ENCODE measurements around the gene TMEM167B. TPM values are rescaled to one million over a fixed set of nuclear protein-coding genes. Genes with fewer than 3 reads are reported as not detected.

Gene TMEM167B
- polyA plus RNA-seq, 1 of the 3 experiments (the other 2 are of a cell fraction) = 12.7 TPM

GRCh38 chr1:109136766-109137165, 46.2 kb downstream of the TMEM167B start:
- WGBS (ENCODE audit: low lambda C conversion rate) = 82% methylated on average over 6 of the region's 6 CpGs
- H3K4me3 ChIP-seq (ENCODE audit: low read depth in 2 of 2, low read length in 1 of 2) = no peak overlapping the region
- H3K79me2 ChIP-seq (ENCODE audit: insufficient read depth) = no peaks in the 10 kb centered on the region
- no peaks in the 10 kb centered on the region for H3K9me3 ChIP-seq
- CTCF ChIA-PET = no interaction called here
- H3F3A ChIP-seq (replicated peaks; ENCODE audit: insufficient read depth) = no peaks in the 10 kb centered on the region
- no peak for DNase-seq
- no peak overlapping the region for H3K4me2 ChIP-seq
- TF ChIP-seq, protein P1, sequence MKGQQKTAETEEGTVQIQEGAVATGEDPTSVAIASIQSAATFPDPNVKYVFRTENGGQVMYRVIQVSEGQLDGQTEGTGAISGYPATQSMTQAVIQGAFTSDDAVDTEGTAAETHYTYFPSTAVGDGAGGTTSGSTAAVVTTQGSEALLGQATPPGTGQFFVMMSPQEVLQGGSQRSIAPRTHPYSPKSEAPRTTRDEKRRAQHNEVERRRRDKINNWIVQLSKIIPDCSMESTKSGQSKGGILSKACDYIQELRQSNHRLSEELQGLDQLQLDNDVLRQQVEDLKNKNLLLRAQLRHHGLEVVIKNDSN (IDR thresholded peaks at IDR 0.05; ENCODE audit: borderline replicate concordance, low read depth) = no peak
- TF ChIP-seq, protein P2, sequence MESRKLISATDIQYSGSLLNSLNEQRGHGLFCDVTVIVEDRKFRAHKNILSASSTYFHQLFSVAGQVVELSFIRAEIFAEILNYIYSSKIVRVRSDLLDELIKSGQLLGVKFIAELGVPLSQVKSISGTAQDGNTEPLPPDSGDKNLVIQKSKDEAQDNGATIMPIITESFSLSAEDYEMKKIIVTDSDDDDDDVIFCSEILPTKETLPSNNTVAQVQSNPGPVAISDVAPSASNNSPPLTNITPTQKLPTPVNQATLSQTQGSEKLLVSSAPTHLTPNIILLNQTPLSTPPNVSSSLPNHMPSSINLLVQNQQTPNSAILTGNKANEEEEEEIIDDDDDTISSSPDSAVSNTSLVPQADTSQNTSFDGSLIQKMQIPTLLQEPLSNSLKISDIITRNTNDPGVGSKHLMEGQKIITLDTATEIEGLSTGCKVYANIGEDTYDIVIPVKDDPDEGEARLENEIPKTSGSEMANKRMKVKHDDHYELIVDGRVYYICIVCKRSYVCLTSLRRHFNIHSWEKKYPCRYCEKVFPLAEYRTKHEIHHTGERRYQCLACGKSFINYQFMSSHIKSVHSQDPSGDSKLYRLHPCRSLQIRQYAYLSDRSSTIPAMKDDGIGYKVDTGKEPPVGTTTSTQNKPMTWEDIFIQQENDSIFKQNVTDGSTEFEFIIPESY (IDR thresholded peaks at IDR 0.05; ENCODE audit: borderline replicate concordance, low read depth) = no peak
- TF ChIP-seq FOXM1 (IDR thresholded peaks at IDR 0.05; ENCODE audit: low read depth) = no peak
- TF ChIP-seq TCF12 (IDR thresholded peaks at IDR 0.05) = no peak
- no peak for TF ChIP-seq RCOR1 (IDR thresholded peaks at IDR 0.05; ENCODE audit: low read length)
- no peak for TF ChIP-seq FOSL2 (IDR thresholded peaks at IDR 0.05; ENCODE audit: borderline replicate concordance, low read depth)
- no peak for TF ChIP-seq CTCF (IDR thresholded peaks at IDR 0.05)
- TF ChIP-seq RXRA (IDR thresholded peaks at IDR 0.05; ENCODE audit: borderline replicate concordance, low read depth) = no peak
- TF ChIP-seq, protein P3, sequence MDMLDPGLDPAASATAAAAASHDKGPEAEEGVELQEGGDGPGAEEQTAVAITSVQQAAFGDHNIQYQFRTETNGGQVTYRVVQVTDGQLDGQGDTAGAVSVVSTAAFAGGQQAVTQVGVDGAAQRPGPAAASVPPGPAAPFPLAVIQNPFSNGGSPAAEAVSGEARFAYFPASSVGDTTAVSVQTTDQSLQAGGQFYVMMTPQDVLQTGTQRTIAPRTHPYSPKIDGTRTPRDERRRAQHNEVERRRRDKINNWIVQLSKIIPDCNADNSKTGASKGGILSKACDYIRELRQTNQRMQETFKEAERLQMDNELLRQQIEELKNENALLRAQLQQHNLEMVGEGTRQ (IDR thresholded peaks at IDR 0.05; ENCODE audit: borderline replicate concordance, low read depth, low read length) = no peak
- TF ChIP-seq EZH2phosphoT487 (IDR thresholded peaks at IDR 0.05; ENCODE audit: borderline replicate concordance, low read depth) = no peak
- no peak for TF ChIP-seq POLR2AphosphoS5 (IDR thresholded peaks at IDR 0.05; ENCODE audit: low read depth, low read length)
- TF ChIP-seq TEAD4 (IDR thresholded peaks at IDR 0.05; ENCODE audit: borderline replicate concordance, insufficient read depth) = no peak
- TF ChIP-seq REST (IDR thresholded peaks at IDR 0.05; ENCODE audit: low read depth, low read length) = no peak
- TF ChIP-seq RAD21 (IDR thresholded peaks at IDR 0.05; ENCODE audit: low read length) = no peak
- no peak for TF ChIP-seq CHD2 (IDR thresholded peaks at IDR 0.05; ENCODE audit: low read length, partially characterized antibody)
- TF ChIP-seq SMC3 (IDR thresholded peaks at IDR 0.05; ENCODE audit: low read depth, low read length) = no peak
- no peaks in the 10 kb centered on the region for H3K9me2 ChIP-seq
- H3K27ac ChIP-seq (ENCODE audit: low read depth in 2 of 2, low read length in 1 of 2) = no peak overlapping the region
- H3K36me3 ChIP-seq (replicated peaks in 1 of 2; ENCODE audit: control insufficient read depth in 1 of 2, insufficient read depth in 2 of 2, low read length in 1 of 2) = no peaks in the 10 kb centered on the region
- POLR2A ChIA-PET = no interaction called here
- peaks cover 0 to 8% of the 10 kb centered on the region in 2 experiments; a peak in 2 of 4 replicates for H3K4me1 ChIP-seq (ENCODE audit: control insufficient read depth in 1 of 2, insufficient read depth in 2 of 2, low read depth in 1 of 2, low read length in 1 of 2)
- H3K27me3 ChIP-seq (ENCODE audit: insufficient read depth) = no peaks in the 10 kb centered on the region
- H2AFZ ChIP-seq (ENCODE audit: low read depth) = no peak overlapping the region
- no peak overlapping the region for H3K9ac ChIP-seq
- no peaks in the 10 kb centered on the region for H4K20me1 ChIP-seq (ENCODE audit: insufficient read depth)

Data from SK-N-SH (cell line).